Thoracic aorta (tissue), 2 donors: Measurements from ENCODE around the gene SLC37A2. TPM values are rescaled to one million over a fixed set of nuclear protein-coding genes. Genes with fewer than 3 reads are reported as not detected.
"Not testable (repeated sequence)": the region's sequence is repeated elsewhere in the genome, so short reads cannot be mapped to it uniquely, and the experiment has no call there.

Source experiments
- ATAC-seq: fragments of 150-250 bp; one replicate; pipeline ENCODE4 v1.8.0; 2017; ENCODE audit warnings: low read depth; ENCODE audit not compliant: insufficient number of reproducible peaks, low FRiP score
- DNase-seq: peaks from one replicate; pipeline ENCODE4 v3.0.0-alpha.2; 2020; ENCODE audit warnings: low spot score
- H3K27ac ChIP-seq, 2 donors: fragments of 200-600 bp; sonication (generic); 1 replicate in 1 of 2; 2 replicates in 1 of 2; pipeline ENCODE4 v1.5.1; 2016; ENCODE audit warnings: mild to moderate bottlenecking in 2 of 2, moderate library complexity in 2 of 2
- H3K27me3 ChIP-seq: fragments of 200-600 bp; sonication (generic); replicated peaks from 2 replicates; pipeline ENCODE4 v1.6.0; 2016; ENCODE audit warnings: mild to moderate bottlenecking; ENCODE audit not compliant: insufficient read depth
- H3K36me3 ChIP-seq: fragments of 200-600 bp; sonication (generic); one replicate; pipeline ENCODE4 v1.5.1; 2016
- H3K4me1 ChIP-seq, 2 donors: fragments of 200-600 bp; sonication (generic); 1 replicate in 1 of 2; 2 replicates in 1 of 2; pipeline versions ENCODE4 v1.5.1 to v1.6.0; 2016; ENCODE audit warnings: low read depth in 2 of 2, mild to moderate bottlenecking in 1 of 2; ENCODE audit not compliant: control insufficient read depth in 1 of 2
- H3K4me3 ChIP-seq: fragments of 200-600 bp; sonication (generic); 2 replicates; pipeline ENCODE4 v1.5.1; 2016; ENCODE audit warnings: mild to moderate bottlenecking
- H3K9me3 ChIP-seq: fragments of 200-600 bp; sonication (generic); 2 replicates; pipeline ENCODE4 v1.5.1; 2016
- total RNA-seq, 2 donors: library from RNA; depleted of rRNA; stranded (reverse); fragments of >200 nt; gene quantifications; one replicate each; pipeline versions ENCODE4 v1.1.0 to v1.2.3, GENCODE V29; 2016
- TF ChIP-seq, protein P1 (sequence below): fragments of 200-600 bp; sonication (generic); IDR thresholded peaks from one replicate; pipeline ENCODE4 v1.5.1; 2019; ENCODE audit warnings: antibody characterized with exemption

The SLC37A2 gene
- 10 to 100 TPM in 1 of 2 donors, 1 to 10 TPM in 1; 8.9 to 11.6 TPM for total RNA-seq

DNA sequence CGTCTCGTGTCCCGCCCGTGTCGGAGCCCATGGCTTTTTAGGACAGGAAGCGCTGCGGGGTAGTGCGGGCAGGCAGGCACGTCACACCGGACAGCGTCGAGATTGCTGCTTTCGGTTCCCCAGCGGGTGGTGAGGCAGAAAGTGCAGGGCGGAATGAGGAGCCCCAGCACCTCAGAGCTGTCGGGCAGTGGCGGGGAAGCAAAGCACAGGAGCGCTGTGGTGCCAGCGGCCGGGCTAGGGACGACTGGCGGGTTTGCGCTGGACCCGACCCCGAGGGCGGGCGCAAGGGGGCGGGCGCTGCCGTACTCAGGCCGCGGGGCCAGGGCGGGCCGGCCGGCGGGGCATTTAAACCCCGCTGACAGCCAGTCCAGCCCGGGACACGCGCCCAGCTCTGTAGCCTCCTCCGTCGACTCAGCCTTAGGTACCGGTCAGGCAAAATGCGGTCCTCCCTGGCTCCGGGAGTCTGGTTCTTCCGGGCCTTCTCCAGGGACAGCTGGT lies at the start of gene SLC37A2:
Gene SLC37A2, plus strand, starts transcription at position 375 of the 498 bp plus-strand sequence. Its CDS starts 63 bp downstream, at position 438.
- DNase-seq (peak; percentile 34), ATAC-seq (peak; percentile 51)
- peak within 1 kb of the TSS; percentile 42 to 66 for H3K27ac ChIP-seq

DNA sequence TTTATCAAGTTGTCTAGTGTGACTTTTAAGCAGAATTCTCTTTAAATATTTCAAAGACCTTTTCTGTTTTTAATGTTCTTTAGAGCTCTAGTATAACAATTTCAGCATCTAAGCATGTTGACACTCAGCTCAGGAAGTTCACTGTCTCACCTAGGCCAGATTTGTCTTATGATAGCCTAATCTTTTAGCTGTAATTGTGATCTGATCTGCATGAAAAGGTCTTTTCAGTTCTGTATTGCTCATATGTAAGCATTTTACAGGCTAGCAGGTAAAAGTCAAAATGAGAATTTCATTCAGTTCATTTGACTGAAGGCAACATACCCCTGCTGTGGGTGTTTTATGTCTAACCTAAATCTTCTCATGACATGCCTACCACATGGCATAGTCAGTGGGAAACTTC lies 46.7 kb upstream of the SLC37A2 start:
- Histone ChIP-seq H3K27ac (no peak overlapping the region), H3K4me3 (no peak overlapping the region), H3K9me3 (no peaks in the 10 kb centered on the region), H3K36me3 (no peaks in the 10 kb centered on the region), H3K27me3 (no peaks in the 10 kb centered on the region), H3K4me1 (peaks cover 0 to 10% of the 10 kb centered on the region in 2 donors)
- ATAC-seq (no peak), DNase-seq (no peak)
- TF ChIP-seq, protein P1, sequence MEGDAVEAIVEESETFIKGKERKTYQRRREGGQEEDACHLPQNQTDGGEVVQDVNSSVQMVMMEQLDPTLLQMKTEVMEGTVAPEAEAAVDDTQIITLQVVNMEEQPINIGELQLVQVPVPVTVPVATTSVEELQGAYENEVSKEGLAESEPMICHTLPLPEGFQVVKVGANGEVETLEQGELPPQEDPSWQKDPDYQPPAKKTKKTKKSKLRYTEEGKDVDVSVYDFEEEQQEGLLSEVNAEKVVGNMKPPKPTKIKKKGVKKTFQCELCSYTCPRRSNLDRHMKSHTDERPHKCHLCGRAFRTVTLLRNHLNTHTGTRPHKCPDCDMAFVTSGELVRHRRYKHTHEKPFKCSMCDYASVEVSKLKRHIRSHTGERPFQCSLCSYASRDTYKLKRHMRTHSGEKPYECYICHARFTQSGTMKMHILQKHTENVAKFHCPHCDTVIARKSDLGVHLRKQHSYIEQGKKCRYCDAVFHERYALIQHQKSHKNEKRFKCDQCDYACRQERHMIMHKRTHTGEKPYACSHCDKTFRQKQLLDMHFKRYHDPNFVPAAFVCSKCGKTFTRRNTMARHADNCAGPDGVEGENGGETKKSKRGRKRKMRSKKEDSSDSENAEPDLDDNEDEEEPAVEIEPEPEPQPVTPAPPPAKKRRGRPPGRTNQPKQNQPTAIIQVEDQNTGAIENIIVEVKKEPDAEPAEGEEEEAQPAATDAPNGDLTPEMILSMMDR: no peak

More for the DNA sequence above, at the start of gene SLC37A2:
- H3K9me3 ChIP-seq: no peaks in the 10 kb centered on the region
- TF ChIP-seq, protein P1: peak; percentile 40
- peaks cover 8 to 15% of the 10 kb centered on the region in 2 donors for H3K4me1 ChIP-seq
- peak within 1 kb of the TSS; percentile 89 for H3K4me3 ChIP-seq
- no peaks in the 10 kb centered on the region for H3K27me3 ChIP-seq
- H3K36me3 ChIP-seq: no peaks in the 10 kb centered on the region

DNA sequence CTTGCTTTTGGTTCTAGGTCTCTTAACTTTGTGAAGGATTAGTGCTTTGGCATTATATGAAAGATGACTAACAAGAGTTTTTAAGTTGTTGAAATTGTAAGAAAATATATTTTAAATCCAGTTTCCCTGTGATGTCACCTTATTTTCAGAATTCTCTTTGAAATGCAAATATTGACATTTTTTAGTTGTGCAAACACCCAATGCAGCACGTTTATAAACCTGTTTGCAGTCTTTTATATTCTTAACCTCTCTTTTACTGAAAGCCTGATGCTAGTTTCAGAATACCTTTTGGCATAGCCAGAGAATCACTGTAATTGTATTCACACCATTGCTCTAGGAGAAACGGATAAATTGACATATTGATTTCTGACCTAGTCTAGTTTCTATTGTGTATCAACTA lies 42.8 kb upstream of the SLC37A2 start:
- Histone ChIP-seq H3K4me1 (peaks cover 0 to 10% of the 10 kb centered on the region in 2 donors), H3K4me3 (no peak overlapping the region), H3K36me3 (no peaks in the 10 kb centered on the region), H3K27me3 (no peaks in the 10 kb centered on the region), H3K9me3 (no peaks in the 10 kb centered on the region), H3K27ac (no peak overlapping the region)
- no peak for DNase-seq
- TF ChIP-seq, protein P1: no peak
- ATAC-seq: no peak

DNA sequence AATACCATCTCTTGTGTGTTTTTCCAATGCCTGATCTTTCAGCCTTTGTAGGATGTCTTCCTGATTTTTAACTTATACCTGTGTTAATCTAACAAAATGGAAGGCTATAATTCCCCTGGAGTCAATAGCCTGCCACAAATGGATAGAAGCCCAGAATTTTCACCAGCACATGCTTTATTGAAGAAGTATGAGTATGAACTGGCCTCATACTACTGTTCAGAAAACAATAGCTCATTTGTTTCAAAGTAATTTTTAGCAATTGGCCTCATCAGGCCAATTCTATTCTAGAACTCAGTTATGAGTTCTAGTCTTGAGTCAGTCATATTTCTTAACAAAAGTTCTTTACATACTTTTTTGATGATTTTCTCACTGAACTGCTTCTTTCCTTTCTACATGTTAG lies 40.6 kb upstream of the SLC37A2 start:
- no peaks in the 10 kb centered on the region for H3K9me3 ChIP-seq
- H3K27ac ChIP-seq: no peak overlapping the region
- no peaks in the 10 kb centered on the region for H3K27me3 ChIP-seq
- no peaks in the 10 kb centered on the region for H3K36me3 ChIP-seq
- no peak for DNase-seq
- TF ChIP-seq, protein P1: no peak
- no peak for ATAC-seq
- H3K4me1 ChIP-seq: peaks cover 0 to 10% of the 10 kb centered on the region in 2 donors
- H3K4me3 ChIP-seq: no peak overlapping the region

DNA sequence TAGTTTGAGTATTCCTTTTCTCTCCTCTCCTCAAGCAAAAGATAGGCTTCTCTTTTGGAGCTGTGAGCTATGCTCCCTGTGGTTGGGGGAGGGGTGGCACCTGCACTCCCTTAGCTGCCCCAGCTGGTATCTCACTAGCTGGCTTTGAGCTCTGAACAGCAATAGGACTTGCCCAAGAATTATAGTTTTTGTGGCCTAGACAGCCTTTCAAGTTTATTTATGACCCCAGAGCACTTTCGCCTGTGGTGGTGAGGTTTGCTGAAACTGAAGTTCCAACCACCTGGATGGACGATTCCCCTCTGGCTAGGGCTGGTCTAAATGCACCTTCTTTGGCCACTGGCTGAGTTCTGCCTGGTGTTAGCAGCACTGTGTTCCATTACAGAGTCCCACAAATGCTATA lies 37.1 kb upstream of the SLC37A2 start:
- TF ChIP-seq, protein P1: no peak
- no peak overlapping the region for H3K27ac ChIP-seq

DNA sequence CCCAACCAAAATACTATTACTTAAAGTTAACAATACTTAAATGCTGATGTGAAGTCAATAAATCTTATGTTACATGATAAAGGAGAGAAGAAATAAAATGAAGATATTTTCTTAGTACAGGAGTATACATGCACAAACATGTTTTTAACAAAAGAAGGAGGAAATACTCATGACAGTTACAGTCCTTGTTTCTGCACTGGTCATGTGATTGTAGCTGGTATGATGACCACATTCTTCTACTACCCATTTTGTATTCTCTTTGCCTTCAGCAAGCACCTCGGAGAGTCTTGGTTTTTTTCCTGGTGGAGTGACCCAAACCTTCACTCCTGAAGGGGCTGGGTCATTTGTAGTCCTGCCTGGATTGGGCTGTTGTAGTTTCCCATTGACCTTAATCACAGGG lies 33.7 kb upstream of the SLC37A2 start:
- H3K4me3 ChIP-seq, H3K27me3 ChIP-seq, H3K4me1 ChIP-seq, H3K36me3 ChIP-seq, ATAC-seq, H3K27ac ChIP-seq, H3K9me3 ChIP-seq, DNase-seq: not testable (repeated sequence)

More for the DNA sequence above, 37.1 kb upstream of the SLC37A2 start:
- H3K27me3 ChIP-seq: no peaks in the 10 kb centered on the region
- H3K9me3 ChIP-seq: no peaks in the 10 kb centered on the region
- no peaks in the 10 kb centered on the region for H3K36me3 ChIP-seq
- ATAC-seq (no peak), DNase-seq (no peak)
- no peaks in the 10 kb centered on the region for H3K4me1 ChIP-seq
- no peak overlapping the region for H3K4me3 ChIP-seq
